IMR-90 (cell line): ENCODE results near the gene FNDC3A. TPM values are rescaled to one million over a fixed set of nuclear protein-coding genes. Genes with fewer than 3 reads are reported as not detected.

ENCODE experiments used
- ATAC-seq: fragments of 200-7000 bp; cut with Tn5 transposase; 2 replicates; pipeline ENCODE4 v1.9.1; 2020; ENCODE audit warnings: low read depth, mild to moderate bottlenecking, moderate library complexity
- BruUV-seq: library from RNA; stranded (reverse); fragments of 400-500 nt; replicated peaks from 2 replicates; lab custom pipeline; 2021; lab: Mats Ljungman, UMichigan
- CTCF ChIA-PET: fragments of 300-600 bp; formaldehyde crosslinking; extraction: SDS; loops from one replicate; lab custom pipeline; 2021; ENCODE audit warnings: antibody characterized with exemption; lab: Yijun Ruan, JAX
- POLR2A ChIA-PET: fragments of 300-600 bp; sonication (Branson Sonifier 250); formaldehyde crosslinking; loops from one replicate; lab custom pipeline; 2022; ENCODE audit warnings: antibody characterized with exemption; ENCODE audit not compliant: unreplicated experiment; lab: Charles Lee
- DNase-seq: peaks from one replicate; pipeline ENCODE4 v3.0.0; 2013
- H2AFZ ChIP-seq: replicated peaks from 2 replicates; pipeline ENCODE3; 2013; ENCODE audit warnings: low read length, mild to moderate bottlenecking; ENCODE audit not compliant: poor library complexity
- H2AK5ac ChIP-seq: 2 replicates; pipeline ENCODE4 v1.6.1; 2013; ENCODE audit warnings: low read depth, low read length, inconsistent platforms
- H2AK9ac ChIP-seq: replicated peaks from 2 replicates; pipeline ENCODE3; 2013; ENCODE audit warnings: mild to moderate bottlenecking, low read depth, low read length, moderate library complexity; ENCODE audit not compliant: poor library complexity
- H2BK120ac ChIP-seq: 2 replicates; pipeline ENCODE4 v1.6.1; 2013; ENCODE audit warnings: low read depth, low read length, inconsistent platforms
- H2BK15ac ChIP-seq: 3 replicates; pipeline ENCODE4 v1.6.1; 2013; ENCODE audit warnings: low read depth, low read length, inconsistent platforms
- H2BK20ac ChIP-seq: 2 replicates; pipeline ENCODE4 v1.6.1; 2013; ENCODE audit warnings: low read depth, mild to moderate bottlenecking, inconsistent platforms, low read length, moderate library complexity
- H2BK5ac ChIP-seq: 2 replicates; pipeline ENCODE4 v1.6.1; 2013; ENCODE audit warnings: mild to moderate bottlenecking, low read depth, low read length, inconsistent platforms; ENCODE audit not compliant: poor library complexity, severe bottlenecking
- H3K14ac ChIP-seq: replicated peaks from 2 replicates; pipeline ENCODE4 v1.6.1; 2013; ENCODE audit warnings: low read depth, low read length, inconsistent platforms
- H3K18ac ChIP-seq: 2 replicates; pipeline ENCODE4 v1.6.1; 2013; ENCODE audit warnings: low read depth, low read length, control low read depth
- H3K23ac ChIP-seq: 2 replicates; pipeline ENCODE4 v1.6.1; 2013; ENCODE audit warnings: low read depth, low read length, inconsistent platforms
- H3K27ac ChIP-seq: 2 replicates; pipeline ENCODE4 v1.5.1; 2013; ENCODE audit warnings: mild to moderate bottlenecking, control low read depth, low read length; ENCODE audit not compliant: insufficient read depth
- H3K27me3 ChIP-seq: 2 replicates; pipeline ENCODE4 v1.6.1; 2013; ENCODE audit warnings: low read length; ENCODE audit not compliant: control insufficient read depth, insufficient read depth
- H3K36me3 ChIP-seq: 2 replicates; pipeline ENCODE4 v1.6.1; 2013; ENCODE audit warnings: low read length, mixed read lengths; ENCODE audit not compliant: control insufficient read depth, insufficient read depth
- H3K4ac ChIP-seq: 2 replicates; pipeline ENCODE4 v1.6.1; 2013; ENCODE audit warnings: low read depth, low read length, inconsistent platforms
- H3K4me1 ChIP-seq: 2 replicates; pipeline ENCODE4 v1.6.1; 2013; ENCODE audit warnings: low read length, mixed read lengths; ENCODE audit not compliant: control insufficient read depth, insufficient read depth
- H3K4me2 ChIP-seq: 2 replicates; pipeline ENCODE4 v1.6.1; 2013; ENCODE audit warnings: low read depth, mild to moderate bottlenecking, control low read depth, low read length, moderate library complexity
- H3K4me3 ChIP-seq: 2 replicates; pipeline ENCODE4 v1.5.1; 2013; ENCODE audit warnings: low read depth, mild to moderate bottlenecking, control low read depth, low read length, moderate library complexity; ENCODE audit not compliant: insufficient read depth
- H3K56ac ChIP-seq: 2 replicates; pipeline ENCODE4 v1.6.1; 2013; ENCODE audit warnings: low read length, inconsistent platforms; ENCODE audit not compliant: insufficient read depth; ENCODE audit errors: extremely low read depth
- H3K79me1 ChIP-seq, 2 experiments: 2 replicates each; pipeline ENCODE4 v1.6.1; 2013; ENCODE audit warnings: low read length in 2 of 2, inconsistent platforms in 1 of 2, low read depth in 1 of 2
- H3K9ac ChIP-seq: 2 replicates; pipeline ENCODE4 v1.6.1; 2013; ENCODE audit warnings: low read depth, low read length, control low read depth
- H3K9me1 ChIP-seq: 2 replicates; pipeline ENCODE4 v1.6.1; 2013; ENCODE audit warnings: low read length, inconsistent platforms; ENCODE audit not compliant: insufficient read depth
- H3K9me3 ChIP-seq: 2 replicates; pipeline ENCODE4 v1.6.1; 2013; ENCODE audit warnings: low read length; ENCODE audit not compliant: control insufficient read depth, insufficient read depth
- H4K20me1 ChIP-seq: 2 replicates; pipeline ENCODE4 v1.6.1; 2013; ENCODE audit warnings: low read length, inconsistent platforms; ENCODE audit not compliant: insufficient read depth
- H4K5ac ChIP-seq: 2 replicates; pipeline ENCODE4 v1.6.1; 2013; ENCODE audit warnings: mild to moderate bottlenecking, low read depth, low read length, control low read depth
- H4K8ac ChIP-seq, 2 experiments: 2 replicates each; pipeline ENCODE4 v1.6.1; 2013; ENCODE audit warnings: low read depth in 2 of 2, low read length in 2 of 2, control low read depth in 1 of 2, inconsistent platforms in 1 of 2
- H4K91ac ChIP-seq: 2 replicates; pipeline ENCODE4 v1.6.1; 2013; ENCODE audit warnings: low read depth, low read length, inconsistent platforms; ENCODE audit not compliant: insufficient read depth
- BHLHE40 ChIP-seq: fragments of 150-350 bp; IDR thresholded peaks from 2 replicates; pipeline ENCODE4 v1.6.1; 2016; ENCODE audit warnings: mild to moderate bottlenecking, low read depth, low read length
- CEBPB ChIP-seq: IDR thresholded peaks from 2 replicates; pipeline ENCODE4 v1.6.1; 2012; ENCODE audit warnings: low read depth, low read length, improper control_type of control experiment
- CHD1 ChIP-seq: IDR thresholded peaks from 2 replicates; pipeline ENCODE4 v1.6.1; 2012; ENCODE audit warnings: low read depth, low read length, improper control_type of control experiment
- FOS ChIP-seq: fragments of 150-350 bp; IDR thresholded peaks from 2 replicates; pipeline ENCODE4 v1.6.1; 2016; ENCODE audit warnings: low read depth, low read length
- MAFK ChIP-seq: IDR thresholded peaks from 2 replicates; pipeline ENCODE4 v1.6.1; 2012; ENCODE audit warnings: low read depth, low read length, improper control_type of control experiment
- MAZ ChIP-seq: IDR thresholded peaks from 2 replicates; pipeline ENCODE4 v1.6.1; 2012; ENCODE audit warnings: low read depth, mild to moderate bottlenecking, low read length, improper control_type of control experiment, moderate library complexity, borderline replicate concordance
- MXI1 ChIP-seq: IDR thresholded peaks from 2 replicates; pipeline ENCODE4 v1.6.1; 2012; ENCODE audit warnings: low read depth, mild to moderate bottlenecking, low read length, moderate library complexity, borderline replicate concordance
- NFE2L2 ChIP-seq: fragments of 150-350 bp; IDR thresholded peaks from 2 replicates; pipeline ENCODE4 v1.6.1; 2016; ENCODE audit warnings: low read depth, mild to moderate bottlenecking, low read length
- POLR2A ChIP-seq: IDR thresholded peaks from 2 replicates; pipeline ENCODE4 v1.6.1; 2012; ENCODE audit warnings: mild to moderate bottlenecking, low read depth, low read length
- RAD21 ChIP-seq: IDR thresholded peaks from 2 replicates; pipeline ENCODE4 v1.6.1; 2012; ENCODE audit warnings: low read length, improper control_type of control experiment
- RCOR1 ChIP-seq: IDR thresholded peaks from 2 replicates; pipeline ENCODE4 v1.6.1; 2012; ENCODE audit warnings: mild to moderate bottlenecking, low read length, improper control_type of control experiment; ENCODE audit not compliant: insufficient replicate concordance
- RFX5 ChIP-seq: IDR thresholded peaks from 2 replicates; pipeline ENCODE4 v1.8.0; 2012; ENCODE audit warnings: low read depth, mild to moderate bottlenecking, low read length, moderate library complexity
- SMC3 ChIP-seq: fragments of 150-350 bp; IDR thresholded peaks from 2 replicates; pipeline ENCODE4 v1.6.1; 2016; ENCODE audit warnings: low read depth, mild to moderate bottlenecking, antibody characterized with exemption, low read length, moderate library complexity
- WGBS, 2 experiments: methylation state at CpG; one replicate each; pipeline versions ENCODE4 v1.1.5 to v1.1.7; 2013; ENCODE audit warnings: missing lambda C conversion rate in 2 of 2; ENCODE audit not compliant: insufficient read length in 1 of 2; ENCODE audit errors: extremely low coverage in 2 of 2; 5-methylcytosine and 5-hydroxymethylcytosine counted together
- dilution Hi-C: fragments of 300-500 bp; cut with HindIII; formaldehyde crosslinking; loops from one replicate; pipeline ENCODE4 v1.14.3; 2018; ENCODE audit warnings: low sequenced_read_pairs; ENCODE audit not compliant: unreplicated experiment
- in situ Hi-C: fragments of 300-500 bp; cut with MboI; formaldehyde crosslinking; loops from 3 replicates; pipeline ENCODE4 v1.14.3; 2019; ENCODE audit warnings: low sequenced_read_pairs, inconsistent platforms, mixed read lengths
- intact Hi-C: fragments of 100-400 bp; cut with micrococcal nuclease; formaldehyde crosslinking; loops from 2 replicates; pipeline ENCODE4 v1.10.0; 2022
- polyA plus RNA-seq, 3 experiments: library from polyadenylated mRNA; depleted of rRNA; stranded (reverse); fragments of >200 nt; gene quantifications; 2 replicates each; pipeline ENCODE4 v1.2.3, GENCODE V29; 2012; ENCODE audit warnings: low replicate concordance in 1 of 3
- total RNA-seq: library from RNA; depleted of rRNA; stranded (reverse); fragments of >200 nt; gene quantifications from 2 replicates; pipeline ENCODE4 v1.2.3, GENCODE V29; 2012
- TF ChIP-seq, protein P1 (sequence below): fragments of 150-350 bp; IDR thresholded peaks from 2 replicates; pipeline ENCODE4 v1.6.1; 2017; ENCODE audit warnings: mild to moderate bottlenecking, antibody characterized with exemption, low read length, low read depth
- TF ChIP-seq, protein P2 (sequence below): conservative IDR thresholded peaks from 2 replicates; pipeline ENCODE4 v1.5.1; 2012; ENCODE audit warnings: mild to moderate bottlenecking, low read depth, low read length, improper control_type of control experiment
- TF ChIP-seq, protein P3 (sequence below): fragments of 150-350 bp; IDR thresholded peaks from 2 replicates; pipeline ENCODE4 v1.6.1; 2016; ENCODE audit warnings: low read depth, mild to moderate bottlenecking, low read length, moderate library complexity, borderline replicate concordance

Gene FNDC3A
- total and polyA plus RNA-seq, 2 of the 4 experiments (the other 2 are of a cell fraction): 29.2 to 60.4 TPM

DNA sequence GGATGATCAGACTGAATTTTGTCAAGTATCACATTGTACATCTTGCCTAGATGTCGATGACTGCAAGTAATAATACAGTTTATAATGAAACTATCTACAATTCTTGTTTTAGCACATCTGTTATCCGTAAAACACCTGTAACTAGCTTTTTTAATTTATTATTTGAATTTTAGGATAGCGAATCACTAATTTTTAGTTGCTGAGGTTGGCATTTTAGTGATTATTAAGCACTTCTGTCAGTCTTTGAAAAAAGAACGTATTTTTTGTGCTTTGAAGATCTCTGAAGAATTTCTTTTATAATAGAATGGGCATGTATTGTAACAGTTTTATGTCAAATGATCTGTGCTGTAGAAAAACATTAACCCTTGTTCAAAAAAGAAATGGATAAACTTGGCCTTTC is 232.9 kb downstream of the FNDC3A start:
- Histone ChIP-seq H3K9ac (no peak overlapping the region), H4K91ac (no peak overlapping the region), H2AK9ac (no peak overlapping the region), H2BK5ac (no peak overlapping the region), H2BK20ac (no peak overlapping the region), H3K4ac (no peak overlapping the region), H4K5ac (no peak overlapping the region), H4K8ac (no peak overlapping the region), H4K20me1 (no peaks in the 10 kb centered on the region), H2BK120ac (no peak overlapping the region), H3K4me3 (no peak overlapping the region), H2BK15ac (no peak overlapping the region), H2AK5ac (no peak overlapping the region), H3K27ac (no peak overlapping the region), H3K56ac (no peak overlapping the region), H3K4me2 (no peak overlapping the region), H3K9me3 (no peaks in the 10 kb centered on the region), H3K14ac (no peak overlapping the region), H3K36me3 (peaks cover 24% of the 10 kb centered on the region), H3K79me1 (no peaks in the 10 kb centered on the region; a peak in 1 of 4 replicates), H3K18ac (no peak overlapping the region), H3K4me1 (no peaks in the 10 kb centered on the region), H3K23ac (no peak overlapping the region), H3K27me3 (no peaks in the 10 kb centered on the region), H2AFZ (no peak overlapping the region), H3K9me1 (no peaks in the 10 kb centered on the region)
- ChIA-PET POLR2A (no interaction called here), CTCF (no interaction called here)
- DNase-seq: no peak
- dilution Hi-C loops: no loop called here
- no peak for TF ChIP-seq NFE2L2
- TF ChIP-seq POLR2A: no peak
- TF ChIP-seq MAFK: no peak
- no peak for TF ChIP-seq BHLHE40
- no peak for TF ChIP-seq CEBPB
- no peak for TF ChIP-seq CHD1
- TF ChIP-seq RFX5: no peak
- TF ChIP-seq, protein P1, sequence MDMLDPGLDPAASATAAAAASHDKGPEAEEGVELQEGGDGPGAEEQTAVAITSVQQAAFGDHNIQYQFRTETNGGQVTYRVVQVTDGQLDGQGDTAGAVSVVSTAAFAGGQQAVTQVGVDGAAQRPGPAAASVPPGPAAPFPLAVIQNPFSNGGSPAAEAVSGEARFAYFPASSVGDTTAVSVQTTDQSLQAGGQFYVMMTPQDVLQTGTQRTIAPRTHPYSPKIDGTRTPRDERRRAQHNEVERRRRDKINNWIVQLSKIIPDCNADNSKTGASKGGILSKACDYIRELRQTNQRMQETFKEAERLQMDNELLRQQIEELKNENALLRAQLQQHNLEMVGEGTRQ: no peak
- TF ChIP-seq, protein P2, sequence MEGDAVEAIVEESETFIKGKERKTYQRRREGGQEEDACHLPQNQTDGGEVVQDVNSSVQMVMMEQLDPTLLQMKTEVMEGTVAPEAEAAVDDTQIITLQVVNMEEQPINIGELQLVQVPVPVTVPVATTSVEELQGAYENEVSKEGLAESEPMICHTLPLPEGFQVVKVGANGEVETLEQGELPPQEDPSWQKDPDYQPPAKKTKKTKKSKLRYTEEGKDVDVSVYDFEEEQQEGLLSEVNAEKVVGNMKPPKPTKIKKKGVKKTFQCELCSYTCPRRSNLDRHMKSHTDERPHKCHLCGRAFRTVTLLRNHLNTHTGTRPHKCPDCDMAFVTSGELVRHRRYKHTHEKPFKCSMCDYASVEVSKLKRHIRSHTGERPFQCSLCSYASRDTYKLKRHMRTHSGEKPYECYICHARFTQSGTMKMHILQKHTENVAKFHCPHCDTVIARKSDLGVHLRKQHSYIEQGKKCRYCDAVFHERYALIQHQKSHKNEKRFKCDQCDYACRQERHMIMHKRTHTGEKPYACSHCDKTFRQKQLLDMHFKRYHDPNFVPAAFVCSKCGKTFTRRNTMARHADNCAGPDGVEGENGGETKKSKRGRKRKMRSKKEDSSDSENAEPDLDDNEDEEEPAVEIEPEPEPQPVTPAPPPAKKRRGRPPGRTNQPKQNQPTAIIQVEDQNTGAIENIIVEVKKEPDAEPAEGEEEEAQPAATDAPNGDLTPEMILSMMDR: no peak
- TF ChIP-seq RAD21: no peak
- TF ChIP-seq MXI1: no peak
- no peak for TF ChIP-seq SMC3
- TF ChIP-seq FOS: no peak
- no peak for TF ChIP-seq MAZ
- TF ChIP-seq RCOR1: no peak
- TF ChIP-seq, protein P3, sequence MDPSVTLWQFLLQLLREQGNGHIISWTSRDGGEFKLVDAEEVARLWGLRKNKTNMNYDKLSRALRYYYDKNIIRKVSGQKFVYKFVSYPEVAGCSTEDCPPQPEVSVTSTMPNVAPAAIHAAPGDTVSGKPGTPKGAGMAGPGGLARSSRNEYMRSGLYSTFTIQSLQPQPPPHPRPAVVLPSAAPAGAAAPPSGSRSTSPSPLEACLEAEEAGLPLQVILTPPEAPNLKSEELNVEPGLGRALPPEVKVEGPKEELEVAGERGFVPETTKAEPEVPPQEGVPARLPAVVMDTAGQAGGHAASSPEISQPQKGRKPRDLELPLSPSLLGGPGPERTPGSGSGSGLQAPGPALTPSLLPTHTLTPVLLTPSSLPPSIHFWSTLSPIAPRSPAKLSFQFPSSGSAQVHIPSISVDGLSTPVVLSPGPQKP: no peak
- intact Hi-C loops: loop anchor here (10.0 kb wide), 1 partner anchor 224 kb away; no protein-coding TSS in a partner anchor
- no peak for ATAC-seq
- no TSS peak for BruUV-seq
- no CpG with 5 or more reads among the region's 4 CpGs for WGBS, 2 experiments
- in situ Hi-C loops: no loop called here
